GM12801 (cell line): Measurements from ENCODE around the gene PDE2A.

ENCODE experiments used
- CTCF ChIP-seq: IDR thresholded peaks from one replicate; pipeline ENCODE4 v1.5.1; 2011; ENCODE audit warnings: control low read depth; ENCODE audit not compliant: insufficient read length; ENCODE audit errors: extremely low read depth

The PDE2A gene

GRCh38 chr11:72573072-72573854 lies 101.0 kb downstream of the PDE2A start:
- no peak for TF ChIP-seq CTCF

GRCh38 chr11:72570893-72571661 lies 103.1 kb downstream of the PDE2A start:
- no peak for TF ChIP-seq CTCF

GRCh38 chr11:72569966-72570892 lies 104.0 kb downstream of the PDE2A start:
- no peak for TF ChIP-seq CTCF

GRCh38 chr11:72568861-72569260 lies 105.4 kb downstream of the PDE2A start:
- TF ChIP-seq CTCF: no peak

- TF ChIP-seq CTCF: no peak
Measured at GRCh38 chr11:72562431-72562830, 111.8 kb downstream of the PDE2A start.

- TF ChIP-seq CTCF: no peak
Measured at GRCh38 chr11:72561856-72562255, 112.4 kb downstream of the PDE2A start.

GRCh38 chr11:72556433-72556832 lies 117.8 kb downstream of the PDE2A start:
- TF ChIP-seq CTCF: no peak
